ENCODE results near the gene CCDC51.
A peak's percentile ranks its signal among the peaks of the same experiment; 100 is the strongest.

The CCDC51 gene

GRCh38 chr3:48431224-48432029 is 8.5 kb downstream of the CCDC51 start:
- Histone ChIP-seq H3K4me3 (ENCODE audit: low read length) (no peak overlapping the region), H3K4me1 (ENCODE audit: control insufficient read depth, insufficient read depth, low read length) (peaks cover 36% of the 10 kb centered on the region)

GRCh38 chr3:48430708-48431101 is 9.2 kb downstream of the CCDC51 start:
- Histone ChIP-seq H3K4me1 (ENCODE audit: control insufficient read depth, insufficient read depth, low read length) (peaks cover 43% of the 10 kb centered on the region), H3K4me3 (ENCODE audit: low read length) (no peak overlapping the region), H3K4me2 (ENCODE audit: low read length) (no peak overlapping the region), H3K9ac (ENCODE audit: low read depth, low read length) (no peak overlapping the region), H3K36me3 (ENCODE audit: insufficient read depth, low read length) (peaks cover 10% of the 10 kb centered on the region), H3K27me3 (ENCODE audit: control insufficient read depth, insufficient read depth, low read length) (no peaks in the 10 kb centered on the region), H3K9me3 (replicated peaks; ENCODE audit: low read length) (no peaks in the 10 kb centered on the region)

More at GRCh38 chr3:48431224-48432029, 8.5 kb downstream of the CCDC51 start:
- peaks cover 10% of the 10 kb centered on the region for H3K36me3 ChIP-seq (ENCODE audit: insufficient read depth, low read length)
- H3K9ac ChIP-seq (ENCODE audit: low read depth, low read length) = no peak overlapping the region
- no peaks in the 10 kb centered on the region for H3K27me3 ChIP-seq (ENCODE audit: control insufficient read depth, insufficient read depth, low read length)
- no peaks in the 10 kb centered on the region for H3K9me3 ChIP-seq (replicated peaks; ENCODE audit: low read length)
- no peak overlapping the region for H3K4me2 ChIP-seq (ENCODE audit: low read length)

- Histone ChIP-seq H3K9ac (ENCODE audit: low read depth, low read length) (peak within 1 kb of the TSS; percentile 89), H3K9me3 (replicated peaks; ENCODE audit: low read length) (no peaks in the 10 kb centered on the region), H3K4me2 (ENCODE audit: low read length) (peak within 1 kb of the TSS; percentile 92), H3K4me3 (ENCODE audit: low read length) (peak within 1 kb of the TSS; percentile 80), H3K27me3 (ENCODE audit: control insufficient read depth, insufficient read depth, low read length) (no peaks in the 10 kb centered on the region), H3K36me3 (ENCODE audit: insufficient read depth, low read length) (peaks cover 10% of the 10 kb centered on the region), H3K4me1 (ENCODE audit: control insufficient read depth, insufficient read depth, low read length) (peaks cover 49% of the 10 kb centered on the region)
Observed at GRCh38 chr3:48429960-48430707, 9.8 kb downstream of the CCDC51 start, which contains the start of gene PLXNB1. PLXNB1 (minus strand) TSS chr3:48430086; CDS start chr3:48424611, 5,475 bp downstream.

- no peaks in the 10 kb centered on the region for H3K27me3 ChIP-seq (ENCODE audit: control insufficient read depth, insufficient read depth, low read length)
- peak overlapping the region; percentile 80 for H3K4me3 ChIP-seq (ENCODE audit: low read length)
- peaks cover 10% of the 10 kb centered on the region for H3K36me3 ChIP-seq (ENCODE audit: insufficient read depth, low read length)
- peaks cover 50% of the 10 kb centered on the region for H3K4me1 ChIP-seq (ENCODE audit: control insufficient read depth, insufficient read depth, low read length)
- peak overlapping the region; percentile 89 for H3K9ac ChIP-seq (ENCODE audit: low read depth, low read length)
- H3K4me2 ChIP-seq (ENCODE audit: low read length) = peak overlapping the region; percentile 92
- no peaks in the 10 kb centered on the region for H3K9me3 ChIP-seq (replicated peaks; ENCODE audit: low read length)
Observed at GRCh38 chr3:48429317-48429959, 10.5 kb downstream of the CCDC51 start.

- H3K4me1 ChIP-seq (ENCODE audit: control insufficient read depth, insufficient read depth, low read length) = peaks cover 55% of the 10 kb centered on the region
- H3K9me3 ChIP-seq (replicated peaks; ENCODE audit: low read length) = no peaks in the 10 kb centered on the region
- peak overlapping the region; percentile 89 for H3K9ac ChIP-seq (ENCODE audit: low read depth, low read length)
- H3K4me3 ChIP-seq (ENCODE audit: low read length) = peak overlapping the region; percentile 80
- H3K27me3 ChIP-seq (ENCODE audit: control insufficient read depth, insufficient read depth, low read length) = no peaks in the 10 kb centered on the region
- H3K4me2 ChIP-seq (ENCODE audit: low read length) = peak overlapping the region; percentile 92
- H3K36me3 ChIP-seq (ENCODE audit: insufficient read depth, low read length) = peaks cover 10% of the 10 kb centered on the region
Observed at GRCh38 chr3:48428572-48429316, 11.2 kb downstream of the CCDC51 start.

- H3K4me1 ChIP-seq (ENCODE audit: control insufficient read depth, insufficient read depth, low read length) = peaks cover 57% of the 10 kb centered on the region
- no peaks in the 10 kb centered on the region for H3K9me3 ChIP-seq (replicated peaks; ENCODE audit: low read length)
- H3K36me3 ChIP-seq (ENCODE audit: insufficient read depth, low read length) = peaks cover 10% of the 10 kb centered on the region
- peak overlapping the region; percentile 89 for H3K9ac ChIP-seq (ENCODE audit: low read depth, low read length)
- peak overlapping the region; percentile 92 for H3K4me2 ChIP-seq (ENCODE audit: low read length)
- peak overlapping the region; percentile 80 for H3K4me3 ChIP-seq (ENCODE audit: low read length)
- H3K27me3 ChIP-seq (ENCODE audit: control insufficient read depth, insufficient read depth, low read length) = no peaks in the 10 kb centered on the region
Observed at GRCh38 chr3:48428088-48428571, 11.8 kb downstream of the CCDC51 start.

GRCh38 chr3:48427630-48427962 is 12.3 kb downstream of the CCDC51 start:
- Histone ChIP-seq H3K4me1 (ENCODE audit: control insufficient read depth, insufficient read depth, low read length) (peaks cover 62% of the 10 kb centered on the region), H3K4me3 (ENCODE audit: low read length) (peak overlapping the region; percentile 80), H3K36me3 (ENCODE audit: insufficient read depth, low read length) (peaks cover 9% of the 10 kb centered on the region)

GRCh38 chr3:48426944-48427629 is 12.8 kb downstream of the CCDC51 start:
- H3K4me2 ChIP-seq (ENCODE audit: low read length) = peak overlapping the region; percentile 92
- H3K36me3 ChIP-seq (ENCODE audit: insufficient read depth, low read length) = peaks cover 4% of the 10 kb centered on the region
- H3K9me3 ChIP-seq (replicated peaks; ENCODE audit: low read length) = no peaks in the 10 kb centered on the region
- H3K4me1 ChIP-seq (ENCODE audit: control insufficient read depth, insufficient read depth, low read length) = peaks cover 65% of the 10 kb centered on the region
- peak overlapping the region; percentile 80 for H3K4me3 ChIP-seq (ENCODE audit: low read length)
- H3K27me3 ChIP-seq (ENCODE audit: control insufficient read depth, insufficient read depth, low read length) = no peaks in the 10 kb centered on the region
- H3K9ac ChIP-seq (ENCODE audit: low read depth, low read length) = no peak overlapping the region

More at GRCh38 chr3:48427630-48427962, 12.3 kb downstream of the CCDC51 start:
- Histone ChIP-seq H3K9me3 (replicated peaks; ENCODE audit: low read length) (no peaks in the 10 kb centered on the region), H3K9ac (ENCODE audit: low read depth, low read length) (no peak overlapping the region), H3K27me3 (ENCODE audit: control insufficient read depth, insufficient read depth, low read length) (no peaks in the 10 kb centered on the region), H3K4me2 (ENCODE audit: low read length) (peak overlapping the region; percentile 92)

GRCh38 chr3:48426401-48426909 is 13.5 kb downstream of the CCDC51 start:
- Histone ChIP-seq H3K4me3 (ENCODE audit: low read length) (peak overlapping the region; percentile 17), H3K9ac (ENCODE audit: low read depth, low read length) (no peak overlapping the region), H3K4me2 (ENCODE audit: low read length) (peak overlapping the region; percentile 92), H3K4me1 (ENCODE audit: control insufficient read depth, insufficient read depth, low read length) (peaks cover 65% of the 10 kb centered on the region), H3K27me3 (ENCODE audit: control insufficient read depth, insufficient read depth, low read length) (no peaks in the 10 kb centered on the region), H3K36me3 (ENCODE audit: insufficient read depth, low read length) (no peaks in the 10 kb centered on the region), H3K9me3 (replicated peaks; ENCODE audit: low read length) (no peaks in the 10 kb centered on the region)

GRCh38 chr3:48425281-48425812 is 14.6 kb downstream of the CCDC51 start:
- no peaks in the 10 kb centered on the region for H3K9me3 ChIP-seq (replicated peaks; ENCODE audit: low read length)
- no peaks in the 10 kb centered on the region for H3K36me3 ChIP-seq (ENCODE audit: insufficient read depth, low read length)
- peaks cover 65% of the 10 kb centered on the region for H3K4me1 ChIP-seq (ENCODE audit: control insufficient read depth, insufficient read depth, low read length)
- no peak overlapping the region for H3K9ac ChIP-seq (ENCODE audit: low read depth, low read length)
- H3K4me2 ChIP-seq (ENCODE audit: low read length) = no peak overlapping the region
- H3K27me3 ChIP-seq (ENCODE audit: control insufficient read depth, insufficient read depth, low read length) = no peaks in the 10 kb centered on the region
- H3K4me3 ChIP-seq (ENCODE audit: low read length) = no peak overlapping the region
